IMR-90 (cell line): ENCODE measurements around the gene TMEM127. TPM values are rescaled to one million over a fixed set of nuclear protein-coding genes. Genes with fewer than 3 reads are reported as not detected.

Source experiments
- ATAC-seq: fragments of 200-7000 bp; cut with Tn5 transposase; 2 replicates; pipeline ENCODE4 v1.9.1; 2020; ENCODE audit warnings: low read depth, mild to moderate bottlenecking, moderate library complexity
- BruUV-seq: library from RNA; stranded (reverse); fragments of 400-500 nt; replicated peaks from 2 replicates; lab custom pipeline; 2021; lab: Mats Ljungman, UMichigan
- CTCF ChIA-PET: fragments of 300-600 bp; formaldehyde crosslinking; extraction: SDS; loops from one replicate; lab custom pipeline; 2021; ENCODE audit warnings: antibody characterized with exemption; lab: Yijun Ruan, JAX
- POLR2A ChIA-PET: fragments of 300-600 bp; sonication (Branson Sonifier 250); formaldehyde crosslinking; loops from one replicate; lab custom pipeline; 2022; ENCODE audit warnings: antibody characterized with exemption; ENCODE audit not compliant: unreplicated experiment; lab: Charles Lee
- DNase-seq: peaks from one replicate; pipeline ENCODE4 v3.0.0; 2013
- H2AFZ ChIP-seq: replicated peaks from 2 replicates; pipeline ENCODE3; 2013; ENCODE audit warnings: low read length, mild to moderate bottlenecking; ENCODE audit not compliant: poor library complexity
- H2AK5ac ChIP-seq: 2 replicates; pipeline ENCODE4 v1.6.1; 2013; ENCODE audit warnings: low read depth, low read length, inconsistent platforms
- H2AK9ac ChIP-seq: replicated peaks from 2 replicates; pipeline ENCODE3; 2013; ENCODE audit warnings: mild to moderate bottlenecking, low read depth, low read length, moderate library complexity; ENCODE audit not compliant: poor library complexity
- H2BK120ac ChIP-seq: 2 replicates; pipeline ENCODE4 v1.6.1; 2013; ENCODE audit warnings: low read depth, low read length, inconsistent platforms
- H2BK15ac ChIP-seq: 3 replicates; pipeline ENCODE4 v1.6.1; 2013; ENCODE audit warnings: low read depth, low read length, inconsistent platforms
- H2BK20ac ChIP-seq: 2 replicates; pipeline ENCODE4 v1.6.1; 2013; ENCODE audit warnings: low read depth, mild to moderate bottlenecking, inconsistent platforms, low read length, moderate library complexity
- H2BK5ac ChIP-seq: 2 replicates; pipeline ENCODE4 v1.6.1; 2013; ENCODE audit warnings: mild to moderate bottlenecking, low read depth, low read length, inconsistent platforms; ENCODE audit not compliant: poor library complexity, severe bottlenecking
- H3K14ac ChIP-seq: replicated peaks from 2 replicates; pipeline ENCODE4 v1.6.1; 2013; ENCODE audit warnings: low read depth, low read length, inconsistent platforms
- H3K18ac ChIP-seq: 2 replicates; pipeline ENCODE4 v1.6.1; 2013; ENCODE audit warnings: low read depth, low read length, control low read depth
- H3K23ac ChIP-seq: 2 replicates; pipeline ENCODE4 v1.6.1; 2013; ENCODE audit warnings: low read depth, low read length, inconsistent platforms
- H3K27ac ChIP-seq: 2 replicates; pipeline ENCODE4 v1.5.1; 2013; ENCODE audit warnings: mild to moderate bottlenecking, control low read depth, low read length; ENCODE audit not compliant: insufficient read depth
- H3K27me3 ChIP-seq: 2 replicates; pipeline ENCODE4 v1.6.1; 2013; ENCODE audit warnings: low read length; ENCODE audit not compliant: control insufficient read depth, insufficient read depth
- H3K36me3 ChIP-seq: 2 replicates; pipeline ENCODE4 v1.6.1; 2013; ENCODE audit warnings: low read length, mixed read lengths; ENCODE audit not compliant: control insufficient read depth, insufficient read depth
- H3K4ac ChIP-seq: 2 replicates; pipeline ENCODE4 v1.6.1; 2013; ENCODE audit warnings: low read depth, low read length, inconsistent platforms
- H3K4me1 ChIP-seq: 2 replicates; pipeline ENCODE4 v1.6.1; 2013; ENCODE audit warnings: low read length, mixed read lengths; ENCODE audit not compliant: control insufficient read depth, insufficient read depth
- H3K4me2 ChIP-seq: 2 replicates; pipeline ENCODE4 v1.6.1; 2013; ENCODE audit warnings: low read depth, mild to moderate bottlenecking, control low read depth, low read length, moderate library complexity
- H3K4me3 ChIP-seq: 2 replicates; pipeline ENCODE4 v1.5.1; 2013; ENCODE audit warnings: low read depth, mild to moderate bottlenecking, control low read depth, low read length, moderate library complexity; ENCODE audit not compliant: insufficient read depth
- H3K56ac ChIP-seq: 2 replicates; pipeline ENCODE4 v1.6.1; 2013; ENCODE audit warnings: low read length, inconsistent platforms; ENCODE audit not compliant: insufficient read depth; ENCODE audit errors: extremely low read depth
- H3K79me1 ChIP-seq, 2 experiments: 2 replicates each; pipeline ENCODE4 v1.6.1; 2013; ENCODE audit warnings: low read length in 2 of 2, inconsistent platforms in 1 of 2, low read depth in 1 of 2
- H3K9ac ChIP-seq: 2 replicates; pipeline ENCODE4 v1.6.1; 2013; ENCODE audit warnings: low read depth, low read length, control low read depth
- H3K9me1 ChIP-seq: 2 replicates; pipeline ENCODE4 v1.6.1; 2013; ENCODE audit warnings: low read length, inconsistent platforms; ENCODE audit not compliant: insufficient read depth
- H3K9me3 ChIP-seq: 2 replicates; pipeline ENCODE4 v1.6.1; 2013; ENCODE audit warnings: low read length; ENCODE audit not compliant: control insufficient read depth, insufficient read depth
- H4K20me1 ChIP-seq: 2 replicates; pipeline ENCODE4 v1.6.1; 2013; ENCODE audit warnings: low read length, inconsistent platforms; ENCODE audit not compliant: insufficient read depth
- H4K5ac ChIP-seq: 2 replicates; pipeline ENCODE4 v1.6.1; 2013; ENCODE audit warnings: mild to moderate bottlenecking, low read depth, low read length, control low read depth
- H4K8ac ChIP-seq, 2 experiments: 2 replicates each; pipeline ENCODE4 v1.6.1; 2013; ENCODE audit warnings: low read depth in 2 of 2, low read length in 2 of 2, control low read depth in 1 of 2, inconsistent platforms in 1 of 2
- H4K91ac ChIP-seq: 2 replicates; pipeline ENCODE4 v1.6.1; 2013; ENCODE audit warnings: low read depth, low read length, inconsistent platforms; ENCODE audit not compliant: insufficient read depth
- BHLHE40 ChIP-seq: fragments of 150-350 bp; IDR thresholded peaks from 2 replicates; pipeline ENCODE4 v1.6.1; 2016; ENCODE audit warnings: mild to moderate bottlenecking, low read depth, low read length
- CEBPB ChIP-seq: IDR thresholded peaks from 2 replicates; pipeline ENCODE4 v1.6.1; 2012; ENCODE audit warnings: low read depth, low read length, improper control_type of control experiment
- CHD1 ChIP-seq: IDR thresholded peaks from 2 replicates; pipeline ENCODE4 v1.6.1; 2012; ENCODE audit warnings: low read depth, low read length, improper control_type of control experiment
- FOS ChIP-seq: fragments of 150-350 bp; IDR thresholded peaks from 2 replicates; pipeline ENCODE4 v1.6.1; 2016; ENCODE audit warnings: low read depth, low read length
- MAFK ChIP-seq: IDR thresholded peaks from 2 replicates; pipeline ENCODE4 v1.6.1; 2012; ENCODE audit warnings: low read depth, low read length, improper control_type of control experiment
- MAZ ChIP-seq: IDR thresholded peaks from 2 replicates; pipeline ENCODE4 v1.6.1; 2012; ENCODE audit warnings: low read depth, mild to moderate bottlenecking, low read length, improper control_type of control experiment, moderate library complexity, borderline replicate concordance
- MXI1 ChIP-seq: IDR thresholded peaks from 2 replicates; pipeline ENCODE4 v1.6.1; 2012; ENCODE audit warnings: low read depth, mild to moderate bottlenecking, low read length, moderate library complexity, borderline replicate concordance
- NFE2L2 ChIP-seq: fragments of 150-350 bp; IDR thresholded peaks from 2 replicates; pipeline ENCODE4 v1.6.1; 2016; ENCODE audit warnings: low read depth, mild to moderate bottlenecking, low read length
- POLR2A ChIP-seq: IDR thresholded peaks from 2 replicates; pipeline ENCODE4 v1.6.1; 2012; ENCODE audit warnings: mild to moderate bottlenecking, low read depth, low read length
- RAD21 ChIP-seq: IDR thresholded peaks from 2 replicates; pipeline ENCODE4 v1.6.1; 2012; ENCODE audit warnings: low read length, improper control_type of control experiment
- RCOR1 ChIP-seq: IDR thresholded peaks from 2 replicates; pipeline ENCODE4 v1.6.1; 2012; ENCODE audit warnings: mild to moderate bottlenecking, low read length, improper control_type of control experiment; ENCODE audit not compliant: insufficient replicate concordance
- RFX5 ChIP-seq: IDR thresholded peaks from 2 replicates; pipeline ENCODE4 v1.8.0; 2012; ENCODE audit warnings: low read depth, mild to moderate bottlenecking, low read length, moderate library complexity
- SMC3 ChIP-seq: fragments of 150-350 bp; IDR thresholded peaks from 2 replicates; pipeline ENCODE4 v1.6.1; 2016; ENCODE audit warnings: low read depth, mild to moderate bottlenecking, antibody characterized with exemption, low read length, moderate library complexity
- WGBS, 2 experiments: methylation state at CpG; one replicate each; pipeline versions ENCODE4 v1.1.5 to v1.1.7; 2013; ENCODE audit warnings: missing lambda C conversion rate in 2 of 2; ENCODE audit not compliant: insufficient read length in 1 of 2; ENCODE audit errors: extremely low coverage in 2 of 2; 5-methylcytosine and 5-hydroxymethylcytosine counted together
- dilution Hi-C: fragments of 300-500 bp; cut with HindIII; formaldehyde crosslinking; loops from one replicate; pipeline ENCODE4 v1.14.3; 2018; ENCODE audit warnings: low sequenced_read_pairs; ENCODE audit not compliant: unreplicated experiment
- in situ Hi-C: fragments of 300-500 bp; cut with MboI; formaldehyde crosslinking; loops from 3 replicates; pipeline ENCODE4 v1.14.3; 2019; ENCODE audit warnings: low sequenced_read_pairs, inconsistent platforms, mixed read lengths
- intact Hi-C: fragments of 100-400 bp; cut with micrococcal nuclease; formaldehyde crosslinking; loops from 2 replicates; pipeline ENCODE4 v1.10.0; 2022
- polyA plus RNA-seq, 3 experiments: library from polyadenylated mRNA; depleted of rRNA; stranded (reverse); fragments of >200 nt; gene quantifications; 2 replicates each; pipeline ENCODE4 v1.2.3, GENCODE V29; 2012; ENCODE audit warnings: low replicate concordance in 1 of 3
- total RNA-seq: library from RNA; depleted of rRNA; stranded (reverse); fragments of >200 nt; gene quantifications from 2 replicates; pipeline ENCODE4 v1.2.3, GENCODE V29; 2012
- TF ChIP-seq, protein P1 (sequence below): conservative IDR thresholded peaks from 2 replicates; pipeline ENCODE4 v1.5.1; 2012; ENCODE audit warnings: mild to moderate bottlenecking, low read depth, low read length, improper control_type of control experiment
- TF ChIP-seq, protein P2 (sequence below): fragments of 150-350 bp; IDR thresholded peaks from 2 replicates; pipeline ENCODE4 v1.6.1; 2016; ENCODE audit warnings: low read depth, mild to moderate bottlenecking, low read length, moderate library complexity, borderline replicate concordance
- TF ChIP-seq, protein P3 (sequence below): fragments of 150-350 bp; IDR thresholded peaks from 2 replicates; pipeline ENCODE4 v1.6.1; 2017; ENCODE audit warnings: mild to moderate bottlenecking, antibody characterized with exemption, low read length, low read depth

Gene TMEM127
- total and polyA plus RNA-seq, 2 of the 4 experiments (the other 2 are of a cell fraction) = 35.7 to 47.6 TPM

DNA sequence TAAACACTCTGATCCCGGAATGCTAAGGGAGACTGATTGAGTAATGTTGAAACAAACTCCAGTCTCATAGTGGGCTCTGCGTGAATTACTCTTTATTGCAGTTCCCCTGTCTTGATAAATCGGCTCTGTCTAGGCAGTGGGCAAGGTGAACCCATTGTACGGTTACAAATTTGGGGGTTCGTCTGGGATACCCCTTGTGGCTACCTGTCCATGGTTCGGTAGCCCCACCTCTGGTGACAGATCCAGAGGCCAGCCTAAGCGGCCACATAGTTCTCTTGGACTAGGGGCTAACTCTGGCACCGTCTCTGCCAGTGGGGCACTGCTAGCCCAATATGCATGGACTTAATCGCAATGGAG lies 56.1 kb downstream of the TMEM127 start:
- peak overlapping the region; percentile 43 for H4K5ac ChIP-seq
- peak overlapping the region; percentile 32; the same call in 1 of the 2 replicates for H2BK120ac ChIP-seq
- peak overlapping the region; percentile 86 for H2AK9ac ChIP-seq
- no peak overlapping the region for H3K18ac ChIP-seq
- peak overlapping the region; percentile 73; the same call in 1 of the 2 replicates for H4K91ac ChIP-seq
- in situ Hi-C loops = no loop called here
- peak overlapping the region; percentile 85 for H2AFZ ChIP-seq
- no peak overlapping the region for H2BK20ac ChIP-seq
- peak overlapping the region; percentile 49 for H3K4ac ChIP-seq
- peaks cover 31% of the 10 kb centered on the region for H4K20me1 ChIP-seq
- no peak overlapping the region for H3K27ac ChIP-seq
- no peaks in the 10 kb centered on the region for H3K9me3 ChIP-seq
- H2AK5ac ChIP-seq = peak overlapping the region; percentile 87
- H3K27me3 ChIP-seq = no peaks in the 10 kb centered on the region
- H3K23ac ChIP-seq = peak overlapping the region; percentile 87
- no peak for DNase-seq
- no peak for TF ChIP-seq RAD21
- TF ChIP-seq FOS = no peak
- no peak for TF ChIP-seq MAZ
- no peak for TF ChIP-seq SMC3
- TF ChIP-seq CEBPB = no peak
- no peak for TF ChIP-seq BHLHE40
- TF ChIP-seq RFX5 = no peak
- TF ChIP-seq, protein P1, sequence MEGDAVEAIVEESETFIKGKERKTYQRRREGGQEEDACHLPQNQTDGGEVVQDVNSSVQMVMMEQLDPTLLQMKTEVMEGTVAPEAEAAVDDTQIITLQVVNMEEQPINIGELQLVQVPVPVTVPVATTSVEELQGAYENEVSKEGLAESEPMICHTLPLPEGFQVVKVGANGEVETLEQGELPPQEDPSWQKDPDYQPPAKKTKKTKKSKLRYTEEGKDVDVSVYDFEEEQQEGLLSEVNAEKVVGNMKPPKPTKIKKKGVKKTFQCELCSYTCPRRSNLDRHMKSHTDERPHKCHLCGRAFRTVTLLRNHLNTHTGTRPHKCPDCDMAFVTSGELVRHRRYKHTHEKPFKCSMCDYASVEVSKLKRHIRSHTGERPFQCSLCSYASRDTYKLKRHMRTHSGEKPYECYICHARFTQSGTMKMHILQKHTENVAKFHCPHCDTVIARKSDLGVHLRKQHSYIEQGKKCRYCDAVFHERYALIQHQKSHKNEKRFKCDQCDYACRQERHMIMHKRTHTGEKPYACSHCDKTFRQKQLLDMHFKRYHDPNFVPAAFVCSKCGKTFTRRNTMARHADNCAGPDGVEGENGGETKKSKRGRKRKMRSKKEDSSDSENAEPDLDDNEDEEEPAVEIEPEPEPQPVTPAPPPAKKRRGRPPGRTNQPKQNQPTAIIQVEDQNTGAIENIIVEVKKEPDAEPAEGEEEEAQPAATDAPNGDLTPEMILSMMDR = no peak
- TF ChIP-seq MAFK = no peak
- TF ChIP-seq RCOR1 = no peak
- TF ChIP-seq MXI1 = no peak
- TF ChIP-seq, protein P2, sequence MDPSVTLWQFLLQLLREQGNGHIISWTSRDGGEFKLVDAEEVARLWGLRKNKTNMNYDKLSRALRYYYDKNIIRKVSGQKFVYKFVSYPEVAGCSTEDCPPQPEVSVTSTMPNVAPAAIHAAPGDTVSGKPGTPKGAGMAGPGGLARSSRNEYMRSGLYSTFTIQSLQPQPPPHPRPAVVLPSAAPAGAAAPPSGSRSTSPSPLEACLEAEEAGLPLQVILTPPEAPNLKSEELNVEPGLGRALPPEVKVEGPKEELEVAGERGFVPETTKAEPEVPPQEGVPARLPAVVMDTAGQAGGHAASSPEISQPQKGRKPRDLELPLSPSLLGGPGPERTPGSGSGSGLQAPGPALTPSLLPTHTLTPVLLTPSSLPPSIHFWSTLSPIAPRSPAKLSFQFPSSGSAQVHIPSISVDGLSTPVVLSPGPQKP = no peak
- no peak for TF ChIP-seq CHD1
- TF ChIP-seq, protein P3, sequence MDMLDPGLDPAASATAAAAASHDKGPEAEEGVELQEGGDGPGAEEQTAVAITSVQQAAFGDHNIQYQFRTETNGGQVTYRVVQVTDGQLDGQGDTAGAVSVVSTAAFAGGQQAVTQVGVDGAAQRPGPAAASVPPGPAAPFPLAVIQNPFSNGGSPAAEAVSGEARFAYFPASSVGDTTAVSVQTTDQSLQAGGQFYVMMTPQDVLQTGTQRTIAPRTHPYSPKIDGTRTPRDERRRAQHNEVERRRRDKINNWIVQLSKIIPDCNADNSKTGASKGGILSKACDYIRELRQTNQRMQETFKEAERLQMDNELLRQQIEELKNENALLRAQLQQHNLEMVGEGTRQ = no peak
- no peak for TF ChIP-seq POLR2A
- TF ChIP-seq NFE2L2 = no peak
- ChIA-PET CTCF (no interaction called here), POLR2A (no interaction called here)
- no peak overlapping the region for H2BK5ac ChIP-seq
- peak overlapping the region; percentile 81 for H3K14ac ChIP-seq
- H3K56ac ChIP-seq = no peak overlapping the region
- H3K36me3 ChIP-seq = no peaks in the 10 kb centered on the region
- H3K4me2 ChIP-seq = peak overlapping the region; percentile 80
- H4K8ac ChIP-seq = peak overlapping the region; percentile 92 to 93
- H3K4me3 ChIP-seq = no peak overlapping the region
- H3K79me1 ChIP-seq = peaks cover 16 to 36% of the 10 kb centered on the region in 2 experiments
- 88% methylated on average over 3 of the region's 9 CpGs; no CpG with 5 or more reads in 1 of the 2 experiments for WGBS, 2 experiments
- no peak overlapping the region for H3K9ac ChIP-seq
- dilution Hi-C loops = no loop called here
- H3K9me1 ChIP-seq = peaks cover 10% of the 10 kb centered on the region; the same call in 1 of the 2 replicates
- no peak for ATAC-seq
- BruUV-seq = no TSS peak
- H2BK15ac ChIP-seq = no peak overlapping the region
- intact Hi-C loops = loop anchor here (5.0 kb wide), 1 partner anchor 62 kb away; the partner anchor contains the start of gene DUSP2
- peaks cover 10% of the 10 kb centered on the region for H3K4me1 ChIP-seq
